Measurements from ENCODE around the gene EEIG2. TPM values are rescaled to one million over a fixed set of nuclear protein-coding genes. Genes with fewer than 3 reads are reported as not detected.
A peak's percentile ranks its signal among the peaks of the same experiment; 100 is the strongest.
"Not testable (repeated sequence)": the region's sequence is repeated elsewhere in the genome, so short reads cannot be mapped to it uniquely, and the experiment has no call there.

Gene EEIG2
- 1 to 10 TPM; 5.0 to 7.6 TPM for total RNA-seq

- peak within 1 kb of the TSS; percentile 90 for H3K4me3 Mint-ChIP-seq
- H3K36me3 Mint-ChIP-seq (ENCODE audit: low read depth) = no peaks in the 10 kb centered on the region
- ChIA-PET CTCF (interaction anchor here (0.6 to 6.1 kb wide), 25 partner anchors 9 to 350 kb away, joined by 3 to 109 read pairs (median 10); partner anchors contain the start of genes HENMT1 and PRPF38B), POLR2A (interaction anchor here (0.5 to 1.1 kb wide), 4 partner anchors 10 to 87 kb away, joined by 3 to 5 read pairs (median 3); no protein-coding TSS in a partner anchor)
- DNase-seq (peak; percentile 94), ATAC-seq (peak; percentile 84)
- peaks cover 41% of the 10 kb centered on the region for H3K4me1 Mint-ChIP-seq
- H3K27me3 Mint-ChIP-seq = no peaks in the 10 kb centered on the region
- intact Hi-C loops (cut with DNase I, micrococcal nuclease) = loop anchor here (1.0 to 10.0 kb wide), 13 partner anchors 8 to 775 kb away; partner anchors contain the start of genes PRPF38B (in 2 of the 2), STXBP3 (in 2 of the 2), GPSM2 (in 1 of the 2) and SLC25A24 (in 1 of the 2)
- H3K27ac Mint-ChIP-seq = peak within 1 kb of the TSS; percentile 81
- H3K9me3 Mint-ChIP-seq (ENCODE audit: low read depth) = no peaks in the 10 kb centered on the region
Measured at GRCh38 chr1:108559215-108560186, at the start of gene EEIG2. Gene EEIG2 (plus strand): TSS chr1:108560100. CDS start chr1:108560429, 329 bp downstream.

- Mint-ChIP-seq H3K36me3 (ENCODE audit: low read depth) (no peaks in the 10 kb centered on the region), H3K9me3 (ENCODE audit: low read depth) (no peaks in the 10 kb centered on the region), H3K27me3 (peaks cover 19% of the 10 kb centered on the region), H3K27ac (no peak overlapping the region), H3K4me3 (no peak overlapping the region), H3K4me1 (no peaks in the 10 kb centered on the region)
- intact Hi-C loops (cut with DNase I, micrococcal nuclease) = loop anchor here (1.0 to 10.0 kb wide), 8 partner anchors 50 to 387 kb away; partner anchors contain the start of genes SLC25A24 (in 1 of the 2) and STXBP3 (in 1 of the 2)
- ATAC-seq (no peak), DNase-seq (no peak)
- ChIA-PET CTCF (interaction anchor here (0.7 to 6.8 kb wide), 16 partner anchors 10 to 1369 kb away, joined by 3 to 109 read pairs (median 6); partner anchors contain the start of genes EEIG2 and PRPF38B), POLR2A (no interaction called here)
Measured at GRCh38 chr1:108511764-108512163, 48.1 kb upstream of the EEIG2 start.

- Mint-ChIP-seq H3K4me1 (no peaks in the 10 kb centered on the region), H3K27me3 (peaks cover 22% of the 10 kb centered on the region), H3K4me3 (no peak overlapping the region), H3K36me3 (ENCODE audit: low read depth) (no peaks in the 10 kb centered on the region), H3K27ac (no peak overlapping the region), H3K9me3 (ENCODE audit: low read depth) (no peaks in the 10 kb centered on the region)
- DNase-seq (no peak), ATAC-seq (no peak)
- POLR2A ChIA-PET = interaction anchor here (0.5 to 0.8 kb wide), 2 partner anchors 103 to 149 kb away, joined by 3 read pairs; no protein-coding TSS in a partner anchor
- intact Hi-C loops (cut with DNase I, micrococcal nuclease) = loop anchor here (1.0 to 10.0 kb wide), 8 partner anchors 49 to 386 kb away; partner anchors contain the start of genes SLC25A24 (in 1 of the 2) and STXBP3 (in 1 of the 2)
- CTCF ChIA-PET = interaction anchor here (0.7 to 6.8 kb wide), 21 partner anchors 9 to 428 kb away, joined by 3 to 109 read pairs (median 4); partner anchors contain the start of genes EEIG2 and PRPF38B
Measured at GRCh38 chr1:108512239-108513043, 47.5 kb upstream of the EEIG2 start.

GRCh38 chr1:108513044-108513415, 46.9 kb upstream of the EEIG2 start:
- no peak overlapping the region for H3K4me3 Mint-ChIP-seq
- intact Hi-C loops (cut with DNase I, micrococcal nuclease) = loop anchor here (2.0 to 10.0 kb wide), 5 partner anchors 192 to 384 kb away; partner anchors contain the start of genes SLC25A24 (in 1 of the 2) and STXBP3 (in 1 of the 2)
- peaks cover 20% of the 10 kb centered on the region for H3K27me3 Mint-ChIP-seq
- DNase-seq (no peak), ATAC-seq (no peak)
- H3K36me3 Mint-ChIP-seq (ENCODE audit: low read depth) = no peaks in the 10 kb centered on the region
- POLR2A ChIA-PET = interaction anchor here (0.5 to 0.8 kb wide), 2 partner anchors 102 to 148 kb away, joined by 3 read pairs; no protein-coding TSS in a partner anchor
- H3K27ac Mint-ChIP-seq = no peak overlapping the region
- CTCF ChIA-PET = interaction anchor here (0.7 to 6.8 kb wide), 17 partner anchors 9 to 384 kb away, joined by 3 to 109 read pairs (median 4); partner anchors contain the start of gene EEIG2
- H3K4me1 Mint-ChIP-seq = no peaks in the 10 kb centered on the region
- no peaks in the 10 kb centered on the region for H3K9me3 Mint-ChIP-seq (ENCODE audit: low read depth)

- H3K4me1 Mint-ChIP-seq; H3K36me3 Mint-ChIP-seq (ENCODE audit: low read depth); ATAC-seq; POLR2A ChIA-PET; H3K9me3 Mint-ChIP-seq (ENCODE audit: low read depth); H3K4me3 Mint-ChIP-seq; H3K27ac Mint-ChIP-seq; DNase-seq: not testable (repeated sequence)
- H3K27me3 Mint-ChIP-seq = peaks cover 19% of the 10 kb centered on the region
- CTCF ChIA-PET = interaction anchor here (1.3 to 2.5 kb wide), 2 partner anchors 47 to 129 kb away, joined by 4 to 10 read pairs; partner anchors contain the start of gene EEIG2
- intact Hi-C loops (cut with DNase I, micrococcal nuclease) = loop anchor here (2.0 to 10.0 kb wide), 5 partner anchors 191 to 383 kb away; partner anchors contain the start of genes SLC25A24 (in 1 of the 2) and STXBP3 (in 1 of the 2)
Measured at GRCh38 chr1:108513914-108514313, 46.0 kb upstream of the EEIG2 start.

GRCh38 chr1:108517301-108517897, 42.5 kb upstream of the EEIG2 start:
- ATAC-seq; H3K36me3 Mint-ChIP-seq (ENCODE audit: low read depth); H3K9me3 Mint-ChIP-seq (ENCODE audit: low read depth); H3K4me3 Mint-ChIP-seq; POLR2A ChIA-PET; H3K4me1 Mint-ChIP-seq; H3K27ac Mint-ChIP-seq; DNase-seq: not testable (repeated sequence)
- intact Hi-C loops (cut with DNase I, micrococcal nuclease) = loop anchor here in 1 of 2 experiments (10.0 kb wide), 1 partner anchor 187 kb away; no protein-coding TSS in a partner anchor
- H3K27me3 Mint-ChIP-seq = peaks cover 17% of the 10 kb centered on the region
- CTCF ChIA-PET = interaction anchor here (1.1 kb wide), 1 partner anchor 126 kb away, joined by 4 read pairs; no protein-coding TSS in a partner anchor

GRCh38 chr1:108521990-108522393, 37.9 kb upstream of the EEIG2 start:
- POLR2A ChIA-PET = no interaction called here
- DNase-seq = no peak
- CTCF ChIA-PET = interaction anchor here (0.8 to 2.3 kb wide), 6 partner anchors 9 to 69 kb away, joined by 3 to 12 read pairs (median 4); partner anchors contain the start of gene EEIG2
- Mint-ChIP-seq H3K9me3 (ENCODE audit: low read depth) (peaks cover 3% of the 10 kb centered on the region), H3K4me1 (no peaks in the 10 kb centered on the region), H3K27ac (no peak overlapping the region), H3K4me3 (no peak overlapping the region), H3K36me3 (ENCODE audit: low read depth) (peaks cover 2% of the 10 kb centered on the region), H3K27me3 (peaks cover 17% of the 10 kb centered on the region)
- ATAC-seq = no peak
- intact Hi-C loops (cut with DNase I, micrococcal nuclease) = loop anchor here in 1 of 2 experiments (1.0 kb wide), 1 partner anchor 13 kb away; no protein-coding TSS in a partner anchor

GRCh38 chr1:108523829-108524228, 36.1 kb upstream of the EEIG2 start:
- ChIA-PET CTCF (interaction anchor here (0.9 kb wide), 1 partner anchor 11 kb away, joined by 3 read pairs; no protein-coding TSS in a partner anchor), POLR2A (no interaction called here)
- H3K27me3 Mint-ChIP-seq = peaks cover 14% of the 10 kb centered on the region
- DNase-seq (no peak), ATAC-seq (no peak)
- H3K36me3 Mint-ChIP-seq (ENCODE audit: low read depth) = peaks cover 2% of the 10 kb centered on the region
- no peak overlapping the region for H3K27ac Mint-ChIP-seq
- H3K9me3 Mint-ChIP-seq (ENCODE audit: low read depth) = peaks cover 5% of the 10 kb centered on the region
- H3K4me1 Mint-ChIP-seq = no peaks in the 10 kb centered on the region
- H3K4me3 Mint-ChIP-seq = no peak overlapping the region
- intact Hi-C loops (cut with DNase I, micrococcal nuclease) = no loop called here

GRCh38 chr1:108524676-108525075, 35.2 kb upstream of the EEIG2 start:
- no peak overlapping the region for H3K27ac Mint-ChIP-seq
- no peak overlapping the region for H3K4me3 Mint-ChIP-seq
- H3K27me3 Mint-ChIP-seq = peaks cover 8% of the 10 kb centered on the region
- H3K4me1 Mint-ChIP-seq = no peaks in the 10 kb centered on the region
- peaks cover 2% of the 10 kb centered on the region for H3K36me3 Mint-ChIP-seq (ENCODE audit: low read depth)
- ChIA-PET POLR2A (no interaction called here), CTCF (interaction anchor here (0.9 kb wide), 1 partner anchor 12 kb away, joined by 3 read pairs; no protein-coding TSS in a partner anchor)
- peaks cover 5% of the 10 kb centered on the region for H3K9me3 Mint-ChIP-seq (ENCODE audit: low read depth)
- intact Hi-C loops (cut with DNase I, micrococcal nuclease) = no loop called here
- DNase-seq (no peak), ATAC-seq (no peak)

- ATAC-seq = no peak
- no peak for DNase-seq
- CTCF ChIA-PET = no interaction called here
- Mint-ChIP-seq H3K4me3 (no peak overlapping the region), H3K9me3 (ENCODE audit: low read depth) (peaks cover 5% of the 10 kb centered on the region), H3K4me1 (no peaks in the 10 kb centered on the region), H3K36me3 (ENCODE audit: low read depth) (peaks cover 2% of the 10 kb centered on the region), H3K27me3 (peaks cover 3% of the 10 kb centered on the region), H3K27ac (no peak overlapping the region)
- intact Hi-C loops (cut with DNase I, micrococcal nuclease) = no loop called here
- POLR2A ChIA-PET = no interaction called here
Measured at GRCh38 chr1:108527135-108527534, 32.8 kb upstream of the EEIG2 start.

Data from activated CD4-positive, alpha-beta T cell treated with anti-CD3 and anti-CD28 coated beads for 36 hours (primary cell).